Neuronal stem cell (in vitro differentiated cells): ENCODE data around the gene HDX.

Source experiments
- DNase-seq: peaks from one replicate; pipeline ENCODE4 v3.0.0-alpha.2; 2013; ENCODE audit warnings: low spot score
- H2AFZ ChIP-seq: one replicate; pipeline ENCODE4 v1.6.1; 2013; ENCODE audit warnings: mild to moderate bottlenecking, low read length, inconsistent platforms
- H2AK5ac ChIP-seq: 2 replicates; pipeline ENCODE4 v1.6.1; 2013; ENCODE audit warnings: low read depth, mild to moderate bottlenecking, inconsistent platforms, low read length, moderate library complexity, mixed read lengths
- H2BK120ac ChIP-seq: 2 replicates; pipeline ENCODE4 v1.6.1; 2013; ENCODE audit warnings: low read depth, mild to moderate bottlenecking, inconsistent platforms, low read length, moderate library complexity, mixed read lengths
- H2BK12ac ChIP-seq: one replicate; pipeline ENCODE4 v1.6.1; 2013; ENCODE audit warnings: low read length, inconsistent platforms
- H2BK15ac ChIP-seq: 2 replicates; pipeline ENCODE4 v1.6.1; 2013; ENCODE audit warnings: mild to moderate bottlenecking, low read length, inconsistent platforms, mixed read lengths
- H2BK5ac ChIP-seq: one replicate; pipeline ENCODE4 v1.6.1; 2013; ENCODE audit warnings: inconsistent platforms, mild to moderate bottlenecking, low read length, moderate library complexity
- H3K14ac ChIP-seq: one replicate; pipeline ENCODE4 v1.6.1; 2013; ENCODE audit warnings: low read length, inconsistent platforms
- H3K18ac ChIP-seq: 2 replicates; pipeline ENCODE4 v1.6.1; 2013; ENCODE audit warnings: low read length, inconsistent platforms
- H3K23ac ChIP-seq: 2 replicates; pipeline ENCODE4 v1.6.1; 2013; ENCODE audit warnings: low read depth, mild to moderate bottlenecking, mixed read lengths, low read length, inconsistent platforms; ENCODE audit not compliant: poor library complexity
- H3K27ac ChIP-seq: replicated peaks from 3 replicates; pipeline ENCODE4 v1.5.1; 2013; ENCODE audit warnings: low read length, inconsistent platforms
- H3K27me3 ChIP-seq, 3 experiments: 2 replicates each; pipeline ENCODE4 v1.6.1; 2013; ENCODE audit warnings: low read length in 3 of 3, mild to moderate bottlenecking in 2 of 3, inconsistent platforms in 1 of 3, low read depth in 1 of 3, mixed read lengths in 1 of 3, moderate library complexity in 1 of 3; ENCODE audit not compliant: control insufficient read depth in 3 of 3, insufficient read depth in 3 of 3
- H3K36me3 ChIP-seq, 2 donors: replicated peaks in 1 of 2; 2 replicates each; pipeline ENCODE4 v1.6.1; 2013; ENCODE audit warnings: low read length in 2 of 2; ENCODE audit not compliant: control insufficient read depth in 2 of 2, insufficient read depth in 2 of 2
- H3K4ac ChIP-seq: 2 replicates; pipeline ENCODE4 v1.6.1; 2013; ENCODE audit warnings: inconsistent platforms, mild to moderate bottlenecking, low read length, moderate library complexity
- H3K4me1 ChIP-seq, 2 donors: 1 replicate in 1 of 2; 2 replicates in 1 of 2; pipeline ENCODE4 v1.6.1; 2013; ENCODE audit warnings: low read length in 2 of 2, low read depth in 1 of 2; ENCODE audit not compliant: control insufficient read depth in 2 of 2, insufficient read depth in 1 of 2
- H3K4me2 ChIP-seq: one replicate; pipeline ENCODE4 v1.6.1; 2013; ENCODE audit warnings: mild to moderate bottlenecking, low read length, inconsistent platforms; ENCODE audit not compliant: insufficient read depth, poor library complexity, severe bottlenecking
- H3K4me3 ChIP-seq, 2 donors: 2 replicates each; pipeline ENCODE4 v1.5.1; 2013; ENCODE audit warnings: low read length in 2 of 2, mild to moderate bottlenecking in 2 of 2, inconsistent platforms in 1 of 2, moderate library complexity in 1 of 2
- H3K79me1 ChIP-seq: one replicate; pipeline ENCODE4 v1.6.1; 2013; ENCODE audit warnings: low read depth, mild to moderate bottlenecking, inconsistent platforms, low read length, moderate library complexity
- H3K9ac ChIP-seq: one replicate; pipeline ENCODE4 v1.6.1; 2013; ENCODE audit warnings: mild to moderate bottlenecking, low read depth, low read length, inconsistent platforms; ENCODE audit not compliant: poor library complexity
- H3K9me3 ChIP-seq, 2 donors: replicated peaks in 1 of 2; 2 replicates each; pipeline versions ENCODE3 to v1.6.1; 2013; ENCODE audit warnings: low read length in 2 of 2, mild to moderate bottlenecking in 2 of 2, inconsistent platforms in 1 of 2, low read depth in 1 of 2, mixed read lengths in 1 of 2, moderate library complexity in 1 of 2; ENCODE audit not compliant: control insufficient read depth in 2 of 2, insufficient read depth in 1 of 2
- H4K8ac ChIP-seq: one replicate; pipeline ENCODE4 v1.6.1; 2013; ENCODE audit warnings: low read depth, mild to moderate bottlenecking, inconsistent platforms, low read length, moderate library complexity
- H4K91ac ChIP-seq: one replicate; pipeline ENCODE4 v1.6.1; 2013; ENCODE audit warnings: low read length, low read depth, mild to moderate bottlenecking, inconsistent platforms; ENCODE audit not compliant: poor library complexity
- WGBS, 2 donors: extraction: QIAGEN DNeasy Blood & Tissue Kit; methylation state at CpG; one replicate each; pipeline ENCODE4 v1.1.7; 2013; ENCODE audit warnings: missing lambda C conversion rate in 2 of 2, mixed read lengths in 1 of 2; ENCODE audit not compliant: insufficient read length in 2 of 2, insufficient replicate concordance in 1 of 2; ENCODE audit errors: extremely low coverage in 2 of 2; 5-methylcytosine and 5-hydroxymethylcytosine counted together

HDX gene

DNA sequence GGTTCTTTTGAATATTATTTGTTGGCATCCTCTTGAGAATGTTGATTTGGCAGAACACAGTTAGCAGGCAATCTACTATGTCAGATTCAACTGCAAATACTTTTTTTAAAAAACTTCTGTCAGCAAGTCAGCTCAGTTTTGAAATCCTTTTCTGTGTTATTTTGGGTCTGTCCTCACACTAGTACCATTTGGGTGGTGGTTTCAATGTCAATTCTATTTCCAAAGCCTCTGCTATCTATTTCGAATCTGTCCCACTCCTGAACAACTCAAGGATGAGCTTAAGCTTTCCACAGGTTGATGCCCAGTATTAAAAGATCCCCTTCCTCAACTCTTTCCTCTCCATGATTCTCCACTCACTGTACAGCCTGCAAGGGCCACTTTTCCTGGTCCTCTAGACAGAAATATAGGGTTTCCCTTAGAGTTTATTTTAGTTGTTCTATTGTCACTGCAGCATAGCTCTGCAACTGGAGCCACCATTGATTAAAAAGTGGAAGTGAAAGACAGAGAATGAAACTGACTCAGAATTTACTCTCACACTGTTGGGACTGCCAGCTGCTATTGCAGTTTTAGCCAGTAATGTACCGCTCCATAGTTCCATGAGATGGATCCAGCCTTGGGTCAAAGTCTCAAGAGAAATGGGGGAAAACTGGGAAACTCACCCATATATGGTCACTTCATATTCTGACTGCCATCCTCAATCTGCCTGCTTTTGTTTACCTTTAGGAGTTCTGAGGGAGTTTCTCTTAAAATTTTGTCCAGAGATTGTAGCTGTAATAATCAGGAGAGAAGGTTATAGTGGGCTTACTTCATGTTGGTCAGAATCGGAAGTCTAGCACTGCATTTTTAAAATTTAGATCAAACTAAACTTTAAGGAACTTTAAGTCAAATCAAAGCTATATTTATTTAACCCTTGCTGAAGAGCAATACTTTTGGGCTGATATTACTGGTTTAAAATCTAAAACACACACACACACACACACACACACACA is 14.6 kb downstream of the HDX start:
- H2AK5ac ChIP-seq = no peak overlapping the region
- no peak overlapping the region for H3K23ac ChIP-seq
- no peaks in the 10 kb centered on the region for H3K4me1 ChIP-seq
- H3K4me3 ChIP-seq = no peak overlapping the region
- H3K4me2 ChIP-seq = no peak overlapping the region
- no peak overlapping the region for H2BK15ac ChIP-seq
- H4K91ac ChIP-seq = no peak overlapping the region
- no peak overlapping the region for H3K4ac ChIP-seq
- H2BK120ac ChIP-seq = no peak overlapping the region
- no peak overlapping the region for H2AFZ ChIP-seq
- peaks cover 1 to 12% of the 10 kb centered on the region in 2 donors for H3K9me3 ChIP-seq
- no peak for DNase-seq
- no peak overlapping the region for H3K27ac ChIP-seq
- peaks cover 0 to 7% of the 10 kb centered on the region in 2 donors for H3K36me3 ChIP-seq
- no peak overlapping the region for H2BK12ac ChIP-seq
- no CpG with 5 or more reads among the region's 3 CpGs for WGBS, 2 donors
- H4K8ac ChIP-seq = no peak overlapping the region
- H3K79me1 ChIP-seq = no peaks in the 10 kb centered on the region
- H3K9ac ChIP-seq = no peak overlapping the region
- no peak overlapping the region for H3K14ac ChIP-seq
- H3K27me3 ChIP-seq = no peaks in the 10 kb centered on the region
- H2BK5ac ChIP-seq = no peak overlapping the region
- no peak overlapping the region for H3K18ac ChIP-seq

DNA sequence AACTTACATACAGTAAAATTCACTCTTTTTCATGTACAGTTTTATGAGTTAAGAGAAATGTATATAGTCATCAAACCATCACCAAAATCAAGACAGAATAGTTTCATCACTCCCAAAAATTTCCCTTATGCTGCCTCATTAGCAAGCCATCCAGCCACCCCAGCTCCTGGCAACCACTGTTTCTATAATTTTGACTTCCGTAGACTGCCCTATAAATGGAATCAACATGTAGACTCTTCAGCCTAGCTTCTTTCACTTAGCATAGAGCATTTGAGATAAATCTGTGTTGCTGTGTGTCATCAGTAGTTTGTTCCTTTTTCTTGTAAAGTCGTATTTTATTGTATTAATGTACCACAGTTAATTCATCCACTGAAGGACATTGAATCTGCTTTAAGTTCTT is 23.2 kb downstream of the HDX start:
- Histone ChIP-seq H3K9me3 (peaks cover 1 to 12% of the 10 kb centered on the region in 2 donors), H4K91ac (no peak overlapping the region), H4K8ac (no peak overlapping the region), H3K9ac (no peak overlapping the region), H3K23ac (no peak overlapping the region), H3K27ac (no peak overlapping the region), H2BK120ac (no peak overlapping the region), H2AFZ (no peak overlapping the region), H2BK15ac (no peak overlapping the region), H3K36me3 (peaks cover 0 to 2% of the 10 kb centered on the region in 2 donors), H3K4ac (no peak overlapping the region), H3K4me2 (no peak overlapping the region), H3K4me3 (no peak overlapping the region), H3K27me3 (no peaks in the 10 kb centered on the region), H3K14ac (no peak overlapping the region), H3K79me1 (no peaks in the 10 kb centered on the region), H3K4me1 (no peaks in the 10 kb centered on the region), H2BK12ac (no peak overlapping the region), H2AK5ac (no peak overlapping the region), H2BK5ac (no peak overlapping the region), H3K18ac (no peak overlapping the region)
- no CpG with 5 or more reads among the region's 2 CpGs for WGBS, 2 donors
- DNase-seq = no peak

DNA sequence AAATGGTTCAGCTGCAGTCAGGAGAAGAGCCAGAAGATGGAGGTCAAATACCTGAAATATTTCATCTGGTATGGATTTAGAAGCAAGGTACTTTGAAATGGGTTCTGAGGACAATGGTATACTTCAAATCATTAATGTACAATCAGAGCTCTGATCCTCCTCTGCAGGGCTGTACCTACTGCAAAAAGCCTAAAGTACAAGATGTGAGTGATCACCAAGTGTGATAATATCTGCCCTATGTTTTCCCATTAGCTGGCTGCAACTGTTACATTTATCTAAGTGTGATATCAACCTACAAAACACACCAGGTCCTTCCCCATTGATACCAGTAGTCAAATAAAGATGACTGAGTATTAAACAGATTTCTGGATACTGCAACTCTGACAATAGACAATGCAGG is 25.1 kb downstream of the HDX start:
- Histone ChIP-seq H3K14ac (no peak overlapping the region), H3K4me1 (no peaks in the 10 kb centered on the region), H3K4ac (no peak overlapping the region), H4K8ac (no peak overlapping the region), H3K23ac (no peak overlapping the region), H2BK5ac (no peak overlapping the region), H2BK15ac (no peak overlapping the region), H3K36me3 (no peaks in the 10 kb centered on the region), H3K4me2 (no peak overlapping the region), H2AK5ac (no peak overlapping the region), H3K79me1 (no peaks in the 10 kb centered on the region), H2BK120ac (no peak overlapping the region), H4K91ac (no peak overlapping the region), H3K27me3 (no peaks in the 10 kb centered on the region), H3K27ac (no peak overlapping the region), H3K9ac (no peak overlapping the region), H2AFZ (no peak overlapping the region), H3K4me3 (no peak overlapping the region), H3K18ac (no peak overlapping the region), H3K9me3 (no peaks in the 10 kb centered on the region), H2BK12ac (no peak overlapping the region)
- DNase-seq = no peak

DNA sequence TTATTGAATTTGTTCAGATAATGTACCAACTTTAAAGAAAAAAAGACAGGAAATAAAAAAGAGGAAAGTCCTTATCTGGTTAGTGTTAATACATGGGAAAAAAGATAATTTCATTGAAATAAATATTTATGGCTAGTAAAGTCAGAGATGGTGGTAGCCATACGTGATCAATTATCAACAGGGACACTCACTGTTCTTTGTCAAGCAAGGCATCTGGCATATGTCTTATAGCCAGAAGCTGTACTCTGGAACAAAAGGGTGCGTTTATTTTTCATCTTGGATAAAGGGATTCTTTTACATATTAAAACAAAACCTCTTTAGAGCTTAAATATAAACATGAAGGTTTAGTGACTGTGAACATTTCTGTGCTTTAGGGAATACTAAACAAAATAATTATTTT is 26.7 kb downstream of the HDX start:
- no CpG with 5 or more reads among the region's 2 CpGs for WGBS, 2 donors

More for the DNA sequence above, 26.7 kb downstream of the HDX start:
- H4K8ac ChIP-seq = no peak overlapping the region
- H2BK120ac ChIP-seq = no peak overlapping the region
- H2AFZ ChIP-seq = no peak overlapping the region
- H2BK5ac ChIP-seq = no peak overlapping the region
- H3K27me3 ChIP-seq = no peaks in the 10 kb centered on the region
- no peak overlapping the region for H2BK15ac ChIP-seq
- H2BK12ac ChIP-seq = no peak overlapping the region
- H3K36me3 ChIP-seq = no peaks in the 10 kb centered on the region
- no peak overlapping the region for H3K4me2 ChIP-seq
- H3K9ac ChIP-seq = no peak overlapping the region
- DNase-seq = no peak
- H3K18ac ChIP-seq = no peak overlapping the region
- no peak overlapping the region for H3K4me3 ChIP-seq
- no peaks in the 10 kb centered on the region for H3K4me1 ChIP-seq
- H2AK5ac ChIP-seq = no peak overlapping the region
- no peaks in the 10 kb centered on the region for H3K79me1 ChIP-seq
- no peaks in the 10 kb centered on the region for H3K9me3 ChIP-seq
- H4K91ac ChIP-seq = no peak overlapping the region
- H3K4ac ChIP-seq = no peak overlapping the region
- no peak overlapping the region for H3K27ac ChIP-seq
- H3K14ac ChIP-seq = no peak overlapping the region
- H3K23ac ChIP-seq = no peak overlapping the region
